HG02943 (cell line): ENCODE data around the gene SGCD.

ENCODE experiments used
- ATAC-seq: cut with Tn5 transposase; IDR thresholded peaks from one replicate; pipeline ENCODE4 v1.9.1; 2021; ENCODE audit warnings: mild to moderate bottlenecking, low read depth, moderate library complexity; ENCODE audit not compliant: unreplicated experiment

The SGCD gene

DNA sequence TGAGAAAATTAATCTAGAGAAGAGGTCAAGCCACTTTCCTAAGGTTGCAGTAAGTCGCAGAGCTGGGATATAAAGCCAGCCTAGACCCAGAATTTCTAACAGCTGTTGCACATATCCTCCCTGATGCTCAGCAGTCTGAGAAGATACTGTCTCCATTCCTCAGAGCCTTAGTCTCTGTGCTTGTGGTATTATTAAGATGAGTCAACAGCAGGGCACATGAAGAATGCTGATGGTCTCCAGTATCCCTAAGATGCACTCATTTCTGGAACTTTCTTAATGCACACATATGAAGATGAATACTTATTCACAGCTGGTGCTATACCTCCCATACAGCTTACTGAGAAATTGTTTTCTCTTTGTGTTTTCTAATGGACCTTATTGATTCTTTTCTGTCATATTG, 32.5 kb downstream of the SGCD start:
- no peak for ATAC-seq

DNA sequence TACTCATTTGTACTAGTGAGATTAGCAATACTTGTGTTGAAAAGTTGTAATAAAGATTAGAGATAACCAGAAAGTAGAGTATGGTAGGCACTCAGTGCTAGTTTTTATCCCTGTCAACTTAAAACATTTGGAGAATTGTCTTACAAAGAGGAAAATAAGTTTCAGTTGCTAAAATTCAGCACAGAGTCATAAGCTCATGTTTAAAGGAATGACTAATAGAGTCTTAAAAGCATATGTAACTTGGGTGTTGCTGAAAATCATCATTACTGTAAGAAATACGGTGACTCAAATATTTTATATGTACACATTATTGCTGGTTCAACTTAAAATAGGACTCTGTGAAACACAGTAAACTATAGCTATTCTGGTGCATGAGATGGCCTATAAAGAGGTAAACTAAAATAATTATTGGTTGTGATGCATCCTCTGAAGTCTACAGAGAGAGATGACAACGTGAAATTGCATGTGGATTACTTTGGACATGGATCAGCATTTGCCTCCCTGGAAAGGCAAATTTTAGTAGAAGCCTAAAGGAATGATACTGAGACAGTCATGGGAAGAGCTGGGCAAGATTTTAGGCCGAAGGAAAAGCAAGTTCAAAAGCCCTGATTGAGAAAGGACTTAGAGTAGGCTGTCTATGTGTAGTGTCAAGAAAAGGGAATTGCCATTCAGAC, 34.6 kb downstream of the SGCD start:
- no peak for ATAC-seq

- no peak for ATAC-seq
Measured at GRCh38 chr5:156363861-156364260, 36.9 kb downstream of the SGCD start.

- ATAC-seq: no peak
Measured at GRCh38 chr5:156366521-156366920, 39.6 kb downstream of the SGCD start.

GRCh38 chr5:156367597-156367996, 40.6 kb downstream of the SGCD start:
- ATAC-seq: no peak

GRCh38 chr5:156375895-156376495, 49.0 kb downstream of the SGCD start:
- no peak for ATAC-seq

DNA sequence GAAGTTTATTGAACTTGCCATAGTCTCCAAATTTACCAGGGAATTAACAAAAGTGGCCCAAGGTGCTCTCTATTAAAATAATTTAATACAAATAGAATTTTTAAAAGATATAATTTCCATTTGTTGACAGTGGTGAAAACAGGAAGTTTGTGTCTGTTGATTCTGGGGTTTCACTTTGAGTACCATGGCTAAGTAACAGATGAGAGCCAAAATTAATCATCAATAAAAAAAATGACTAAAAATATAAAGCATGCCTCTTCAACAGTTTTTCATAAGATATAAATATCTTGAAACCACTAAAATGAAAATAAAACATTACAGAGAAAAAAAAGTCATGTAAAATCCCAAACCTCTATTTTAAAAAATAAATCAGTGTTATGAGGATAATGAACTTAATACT, 49.8 kb downstream of the SGCD start:
- no peak for ATAC-seq

GRCh38 chr5:156378159-156378558, 51.2 kb downstream of the SGCD start:
- ATAC-seq: no peak

DNA sequence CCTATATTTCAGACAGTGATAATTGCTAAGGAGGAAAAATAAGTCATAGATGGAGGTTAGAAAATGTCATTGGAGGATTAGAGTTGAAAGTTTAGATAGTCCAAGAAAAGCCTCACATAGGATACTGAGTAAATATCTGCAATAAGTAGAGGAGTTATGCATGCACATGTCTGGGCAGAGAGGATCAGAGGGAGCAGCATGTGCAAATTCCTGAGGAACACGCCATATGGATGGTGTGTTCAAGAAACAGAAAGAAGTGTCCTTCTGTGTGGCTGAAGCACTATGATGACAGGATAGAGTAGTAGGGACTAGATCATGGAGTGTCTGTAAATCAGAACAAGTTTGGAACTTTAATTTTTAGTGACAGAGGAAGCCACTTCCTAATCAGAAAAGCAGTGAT, 52.2 kb downstream of the SGCD start:
- no peak for ATAC-seq

GRCh38 chr5:156380848-156381247, 53.9 kb downstream of the SGCD start:
- ATAC-seq: no peak

- no peak for ATAC-seq
Measured at GRCh38 chr5:156383510-156384265, 56.7 kb downstream of the SGCD start.

DNA sequence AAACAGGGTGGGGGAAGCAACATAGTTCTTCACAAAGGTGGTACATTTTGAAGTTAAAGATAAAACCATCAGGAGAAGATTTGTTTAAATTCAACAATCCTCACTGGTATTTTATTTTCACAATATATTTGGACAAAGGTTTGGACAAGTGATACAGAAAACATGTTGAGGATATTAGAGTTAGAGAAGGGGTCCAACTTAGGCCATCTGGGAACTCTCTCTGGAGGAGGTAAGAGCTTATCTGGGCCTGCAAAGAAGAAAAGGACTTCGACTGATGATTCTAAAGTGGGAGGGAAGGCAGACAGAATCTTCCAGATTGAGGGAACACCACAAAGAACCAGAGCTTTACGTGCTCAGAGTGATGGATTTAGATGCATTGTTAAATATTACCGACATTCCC, 58.5 kb downstream of the SGCD start:
- no peak for ATAC-seq

DNA sequence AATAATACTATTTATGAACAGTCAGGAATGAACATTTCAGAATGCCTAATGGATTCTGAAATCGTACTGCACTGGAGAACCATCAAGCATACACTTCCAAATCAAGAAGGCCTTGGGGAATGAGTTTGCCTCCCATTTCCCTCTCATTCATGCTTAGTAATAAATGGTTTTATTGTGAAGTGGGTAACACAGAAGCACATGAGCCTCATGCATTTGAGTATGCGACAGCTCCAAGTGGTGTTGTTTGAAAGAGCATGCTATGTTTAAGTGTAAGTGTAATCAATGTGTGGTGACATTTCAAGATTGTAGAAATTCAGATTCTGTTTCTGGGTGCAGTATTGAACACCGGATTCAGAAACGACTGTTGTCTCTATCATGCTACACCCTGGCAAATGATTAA, 60.0 kb downstream of the SGCD start:
- no peak for ATAC-seq

- no peak for ATAC-seq
Measured at GRCh38 chr5:156387391-156387790, 60.4 kb downstream of the SGCD start.

DNA sequence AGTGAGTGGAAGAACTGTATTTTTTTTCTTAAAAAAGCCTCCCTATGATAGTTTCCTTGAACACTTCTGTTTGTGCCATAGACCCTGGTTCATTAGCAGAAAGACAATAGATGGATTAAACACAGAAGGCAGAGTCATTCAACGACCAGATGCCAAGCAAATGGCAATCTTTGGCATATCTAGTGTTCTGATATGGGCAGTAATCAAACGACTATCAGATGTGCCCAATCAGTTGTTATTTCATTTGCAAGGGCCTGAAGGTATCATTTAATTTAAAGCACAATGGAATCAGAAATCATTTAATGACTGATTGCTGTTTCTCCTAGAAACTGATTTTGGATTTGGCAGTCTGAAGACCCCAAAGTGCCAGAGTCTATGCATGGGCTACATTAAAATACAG, 61.3 kb downstream of the SGCD start:
- no peak for ATAC-seq

- no peak for ATAC-seq
Measured at GRCh38 chr5:156391139-156391538, 64.2 kb downstream of the SGCD start.

GRCh38 chr5:156393980-156394379, 67.0 kb downstream of the SGCD start:
- ATAC-seq: no peak

- no peak for ATAC-seq
Measured at GRCh38 chr5:156394642-156395305, 67.8 kb downstream of the SGCD start.

DNA sequence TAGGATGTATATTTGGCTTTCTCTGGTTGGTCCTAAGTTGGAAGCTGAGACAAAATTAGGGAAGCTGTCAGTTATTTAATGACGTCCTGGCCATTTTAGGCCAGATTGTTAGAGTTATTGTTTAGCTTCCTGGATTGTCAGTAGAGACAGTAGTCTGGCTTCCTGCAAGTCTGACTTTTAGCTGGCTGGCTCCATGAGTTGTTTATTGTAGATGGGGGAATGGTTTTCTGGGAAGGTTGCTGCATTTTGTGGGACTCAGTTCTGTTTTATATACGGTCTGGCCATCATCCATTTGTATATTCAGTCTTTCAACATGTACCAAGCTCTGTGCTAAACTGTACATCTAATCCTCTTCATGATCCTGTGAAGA, 68.3 kb downstream of the SGCD start:
- ATAC-seq: no peak

DNA sequence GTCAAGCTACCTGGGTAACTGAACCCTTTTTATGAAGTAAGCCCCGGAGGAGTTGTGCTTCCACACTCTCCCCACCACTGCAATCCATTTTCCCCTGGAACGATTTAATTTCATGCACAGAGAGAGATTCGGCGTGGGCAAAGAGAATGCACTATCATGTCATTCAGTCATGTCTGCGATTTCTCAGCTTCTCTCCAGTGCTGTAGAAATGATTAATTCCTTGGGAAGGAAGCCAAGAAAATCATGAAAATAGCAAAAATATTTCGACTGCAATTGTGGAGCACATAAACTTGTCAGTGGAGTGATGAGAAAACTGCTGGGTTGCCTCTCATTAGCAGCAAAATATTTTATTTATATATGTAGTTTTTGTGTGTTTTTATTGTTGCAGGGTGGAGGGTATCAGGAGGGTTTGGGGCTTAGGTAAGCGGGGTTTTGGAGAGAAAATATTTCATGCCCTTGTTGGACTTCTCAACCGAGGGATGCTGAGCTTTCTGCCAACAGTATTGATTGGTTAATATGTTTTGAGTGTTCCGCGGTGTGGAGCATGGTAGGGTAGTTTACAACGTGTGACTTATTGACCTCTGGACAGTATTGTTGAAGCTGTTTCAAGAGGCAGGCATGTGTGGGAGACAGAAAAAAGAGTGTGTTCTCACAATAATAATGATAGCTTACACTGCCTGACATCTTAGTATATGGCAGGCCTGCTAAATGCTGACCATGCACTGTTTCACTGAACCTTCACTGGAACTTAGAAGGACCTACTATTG, 69.3 kb downstream of the SGCD start:
- ATAC-seq: no peak

- no peak for ATAC-seq
Measured at GRCh38 chr5:156396830-156397081, 69.8 kb downstream of the SGCD start.
